ENCODE measurements around the gene SYT1. TPM values are rescaled to one million over a fixed set of nuclear protein-coding genes. Genes with fewer than 3 reads are reported as not detected.

The SYT1 gene
- total RNA-seq, 3 donors from 2014 or later (not counting 1 experiment from before 2014, with no cell fraction given) = not detected

DNA sequence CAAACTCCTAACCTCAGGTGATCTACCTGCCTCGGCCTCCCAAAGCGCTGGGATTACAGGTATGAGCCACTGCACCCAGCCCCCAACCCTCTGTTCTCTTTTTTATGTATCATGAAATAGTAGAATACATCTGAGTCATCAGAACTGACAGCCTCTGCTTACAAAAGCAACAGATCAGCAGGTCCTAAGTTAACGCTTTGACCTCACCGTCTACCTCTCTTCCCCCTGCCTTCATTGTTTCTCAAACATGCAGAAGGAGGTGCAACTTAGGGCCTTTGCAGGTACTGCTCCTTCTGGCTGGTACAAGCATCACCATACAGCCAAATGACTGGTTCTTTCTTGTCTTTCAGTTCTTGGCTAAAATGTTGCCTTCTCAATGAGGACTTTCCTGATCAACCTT is 577.0 kb downstream of the SYT1 start:
- intact Hi-C loops (cut with micrococcal nuclease) = no loop called here
- TF ChIP-seq, protein P1, sequence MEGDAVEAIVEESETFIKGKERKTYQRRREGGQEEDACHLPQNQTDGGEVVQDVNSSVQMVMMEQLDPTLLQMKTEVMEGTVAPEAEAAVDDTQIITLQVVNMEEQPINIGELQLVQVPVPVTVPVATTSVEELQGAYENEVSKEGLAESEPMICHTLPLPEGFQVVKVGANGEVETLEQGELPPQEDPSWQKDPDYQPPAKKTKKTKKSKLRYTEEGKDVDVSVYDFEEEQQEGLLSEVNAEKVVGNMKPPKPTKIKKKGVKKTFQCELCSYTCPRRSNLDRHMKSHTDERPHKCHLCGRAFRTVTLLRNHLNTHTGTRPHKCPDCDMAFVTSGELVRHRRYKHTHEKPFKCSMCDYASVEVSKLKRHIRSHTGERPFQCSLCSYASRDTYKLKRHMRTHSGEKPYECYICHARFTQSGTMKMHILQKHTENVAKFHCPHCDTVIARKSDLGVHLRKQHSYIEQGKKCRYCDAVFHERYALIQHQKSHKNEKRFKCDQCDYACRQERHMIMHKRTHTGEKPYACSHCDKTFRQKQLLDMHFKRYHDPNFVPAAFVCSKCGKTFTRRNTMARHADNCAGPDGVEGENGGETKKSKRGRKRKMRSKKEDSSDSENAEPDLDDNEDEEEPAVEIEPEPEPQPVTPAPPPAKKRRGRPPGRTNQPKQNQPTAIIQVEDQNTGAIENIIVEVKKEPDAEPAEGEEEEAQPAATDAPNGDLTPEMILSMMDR (IDR thresholded peaks at IDR 0.05) = no peak

DNA sequence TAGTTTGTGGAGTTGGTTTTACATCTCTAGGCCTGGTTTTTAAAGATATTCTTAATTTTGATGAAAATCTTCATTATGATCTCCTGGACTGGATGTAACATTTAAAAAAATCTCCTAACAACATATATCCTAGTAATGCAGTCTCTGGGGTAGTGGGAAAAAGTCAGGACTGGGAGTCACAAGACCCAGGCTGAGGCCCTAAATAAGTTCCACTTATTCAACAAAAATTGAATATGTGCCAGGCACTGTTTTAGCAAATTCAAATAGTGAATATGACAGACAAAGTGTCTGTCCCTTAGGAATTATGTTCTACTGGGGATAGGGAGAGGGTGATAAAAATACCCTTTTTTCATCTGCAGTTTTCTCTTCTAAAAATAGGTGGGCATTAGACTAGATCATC is 577.8 kb downstream of the SYT1 start:
- peaks cover 2 to 5% of the 10 kb centered on the region in 2 donors for H3K9me3 Mint-ChIP-seq
- no peaks in the 10 kb centered on the region for H3K27me3 ChIP-seq (ENCODE audit: control insufficient read depth, insufficient read depth, low read length)
- no peak for DNase-seq

More for the DNA sequence above, 577.0 kb downstream of the SYT1 start:
- Histone ChIP-seq H3K27ac (ENCODE audit: low read length) (no peak overlapping the region), H3K9me3 (ENCODE audit: control insufficient read depth, insufficient read depth, low read length) (no peaks in the 10 kb centered on the region), H3K4me3 (ENCODE audit: low read length) (no peak overlapping the region), H3K4me1 (ENCODE audit: control insufficient read depth, insufficient read depth, low read length) (no peaks in the 10 kb centered on the region), H3K27me3 (ENCODE audit: control insufficient read depth, insufficient read depth, low read length) (no peaks in the 10 kb centered on the region), H3K36me3 (ENCODE audit: control insufficient read depth, insufficient read depth, low read length) (no peaks in the 10 kb centered on the region)
- H3K36me3 Mint-ChIP-seq = no peaks in the 10 kb centered on the region
- H3K9me3 Mint-ChIP-seq = peaks cover 5% of the 10 kb centered on the region in 2 donors
- H3K27ac Mint-ChIP-seq = no peak overlapping the region
- no peaks in the 10 kb centered on the region for H3K27me3 Mint-ChIP-seq (ENCODE audit: low read depth in 2 of 2)
- H3K4me1 Mint-ChIP-seq = no peaks in the 10 kb centered on the region
- H3K4me3 Mint-ChIP-seq = no peak overlapping the region
- no peak for ATAC-seq
- 97% methylated on average over 3 of the region's 4 CpGs for WGBS (ENCODE audit: insufficient coverage)
- DNase-seq = no peak

DNA sequence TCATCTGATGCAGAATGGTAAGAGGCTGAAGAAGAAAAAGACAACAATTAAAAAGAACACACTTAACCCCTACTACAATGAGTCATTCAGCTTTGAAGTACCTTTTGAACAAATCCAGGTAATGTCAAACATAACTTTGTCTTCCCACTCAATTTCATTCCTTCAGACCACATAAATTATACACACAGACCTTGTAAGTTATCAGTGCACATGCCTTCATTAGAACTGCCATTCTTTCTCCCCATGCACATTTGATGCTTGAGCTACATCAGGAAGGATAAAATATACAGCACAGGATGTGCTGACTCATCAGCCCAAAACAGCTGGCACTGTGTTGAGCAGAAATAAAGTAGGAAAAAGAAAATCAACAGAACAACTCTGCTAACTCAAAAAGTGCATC is 579.5 kb downstream of the SYT1 start:
- peaks cover 0 to 5% of the 10 kb centered on the region in 2 donors for H3K9me3 Mint-ChIP-seq
- no peak overlapping the region for H3K4me3 Mint-ChIP-seq
- H3K9me3 ChIP-seq (ENCODE audit: control insufficient read depth, insufficient read depth, low read length) = no peaks in the 10 kb centered on the region

More for the DNA sequence above, 577.8 kb downstream of the SYT1 start:
- H3K4me3 Mint-ChIP-seq = no peak overlapping the region
- no peak for ATAC-seq
- Histone ChIP-seq H3K27ac (ENCODE audit: low read length) (no peak overlapping the region), H3K36me3 (ENCODE audit: control insufficient read depth, insufficient read depth, low read length) (no peaks in the 10 kb centered on the region), H3K4me3 (ENCODE audit: low read length) (no peak overlapping the region), H3K9me3 (ENCODE audit: control insufficient read depth, insufficient read depth, low read length) (no peaks in the 10 kb centered on the region), H3K4me1 (ENCODE audit: control insufficient read depth, insufficient read depth, low read length) (no peaks in the 10 kb centered on the region)
- intact Hi-C loops (cut with micrococcal nuclease) = no loop called here
- H3K27ac Mint-ChIP-seq = no peak overlapping the region
- no peaks in the 10 kb centered on the region for H3K36me3 Mint-ChIP-seq
- no peaks in the 10 kb centered on the region for H3K27me3 Mint-ChIP-seq (ENCODE audit: low read depth in 2 of 2)
- no peaks in the 10 kb centered on the region for H3K4me1 Mint-ChIP-seq
- TF ChIP-seq, protein P1 (IDR thresholded peaks at IDR 0.05) = no peak

DNA sequence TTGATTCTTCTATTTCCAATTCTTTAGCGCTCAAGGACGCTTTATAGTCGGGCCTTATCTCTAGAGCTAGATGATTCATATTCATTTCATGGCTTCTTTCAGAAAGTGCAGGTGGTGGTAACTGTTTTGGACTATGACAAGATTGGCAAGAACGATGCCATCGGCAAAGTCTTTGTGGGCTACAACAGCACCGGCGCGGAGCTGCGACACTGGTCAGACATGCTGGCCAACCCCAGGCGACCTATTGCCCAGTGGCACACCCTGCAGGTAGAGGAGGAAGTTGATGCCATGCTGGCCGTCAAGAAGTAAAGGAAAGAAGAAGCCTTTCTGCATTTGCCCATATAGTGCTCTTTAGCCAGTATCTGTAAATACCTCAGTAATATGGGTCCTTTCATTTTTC is 584.2 kb downstream of the SYT1 start:
- no peaks in the 10 kb centered on the region for H3K4me1 ChIP-seq (ENCODE audit: control insufficient read depth, insufficient read depth, low read length)
- Mint-ChIP-seq H3K27ac (no peak overlapping the region), H3K9me3 (peaks cover 0 to 4% of the 10 kb centered on the region in 2 donors), H3K27me3 (ENCODE audit: low read depth in 2 of 2) (no peaks in the 10 kb centered on the region), H3K4me1 (no peaks in the 10 kb centered on the region), H3K36me3 (no peaks in the 10 kb centered on the region), H3K4me3 (no peak overlapping the region)
- 96% methylated on average over 11 of the region's 11 CpGs for WGBS (ENCODE audit: insufficient coverage)
- TF ChIP-seq, protein P1 (IDR thresholded peaks at IDR 0.05) = no peak
- H3K27ac ChIP-seq (ENCODE audit: low read length) = no peak overlapping the region
- DNase-seq (no peak), ATAC-seq (no peak)
- H3K36me3 ChIP-seq (ENCODE audit: control insufficient read depth, insufficient read depth, low read length) = no peaks in the 10 kb centered on the region
- intact Hi-C loops (cut with micrococcal nuclease) = no loop called here
- no peaks in the 10 kb centered on the region for H3K27me3 ChIP-seq (ENCODE audit: control insufficient read depth, insufficient read depth, low read length)
- no peak overlapping the region for H3K4me3 ChIP-seq (ENCODE audit: low read length)
- no peaks in the 10 kb centered on the region for H3K9me3 ChIP-seq (ENCODE audit: control insufficient read depth, insufficient read depth, low read length)

More for the DNA sequence above, 579.5 kb downstream of the SYT1 start:
- Mint-ChIP-seq H3K4me1 (no peaks in the 10 kb centered on the region), H3K27me3 (ENCODE audit: low read depth in 2 of 2) (no peaks in the 10 kb centered on the region), H3K27ac (no peak overlapping the region), H3K36me3 (no peaks in the 10 kb centered on the region)
- intact Hi-C loops (cut with micrococcal nuclease) = no loop called here
- Histone ChIP-seq H3K27ac (ENCODE audit: low read length) (no peak overlapping the region), H3K27me3 (ENCODE audit: control insufficient read depth, insufficient read depth, low read length) (no peaks in the 10 kb centered on the region), H3K36me3 (ENCODE audit: control insufficient read depth, insufficient read depth, low read length) (no peaks in the 10 kb centered on the region), H3K4me3 (ENCODE audit: low read length) (no peak overlapping the region), H3K4me1 (ENCODE audit: control insufficient read depth, insufficient read depth, low read length) (no peaks in the 10 kb centered on the region)
- ATAC-seq (no peak), DNase-seq (no peak)
- TF ChIP-seq, protein P1 (IDR thresholded peaks at IDR 0.05) = no peak

Measured in natural killer cell (primary cell).